ENCODE results near the gene CEP131. TPM values are rescaled to one million over a fixed set of nuclear protein-coding genes. Genes with fewer than 3 reads are reported as not detected.

Gene CEP131
- total RNA-seq, 1 donor from 2014 or later, result 26.2 TPM

DNA sequence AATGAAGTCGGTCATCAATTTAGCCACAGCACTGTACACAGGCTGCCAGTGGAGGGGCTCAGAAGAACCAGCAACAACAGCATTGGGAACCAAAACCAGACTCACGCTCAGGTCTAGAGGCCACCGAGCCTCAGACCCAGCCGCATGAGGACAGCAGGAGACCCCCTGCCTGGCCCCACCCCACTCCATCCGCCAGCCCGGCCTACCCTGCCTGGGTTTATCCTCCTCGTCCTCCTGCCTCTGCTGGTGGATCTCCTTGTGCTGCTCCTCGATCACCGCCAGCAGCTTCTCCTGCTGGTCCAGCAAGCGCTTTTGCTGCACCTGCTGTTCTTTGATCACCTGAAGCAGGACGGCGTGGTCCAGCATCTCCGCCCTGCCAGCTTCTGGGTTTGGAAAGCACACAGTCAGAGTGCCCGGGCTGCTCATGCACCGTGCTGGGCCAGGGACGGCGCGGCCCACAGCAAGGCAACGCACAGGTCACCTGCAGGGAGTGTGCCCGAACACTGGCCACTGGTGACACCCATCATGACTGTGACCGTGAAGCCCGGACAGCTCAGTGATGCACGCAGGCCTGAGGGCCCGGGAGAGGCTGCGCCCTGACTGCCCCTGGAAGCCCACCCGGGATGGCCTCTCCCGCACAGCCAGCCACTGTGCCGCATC is 24.0 kb upstream of the CEP131 start:
- Histone ChIP-seq H3K4me3 (ENCODE audit: low read depth, low read length) (no peak overlapping the region), H3K36me3 (ENCODE audit: control insufficient read depth, insufficient read depth, low read length) (peaks cover 2% of the 10 kb centered on the region), H3K27me3 (ENCODE audit: control insufficient read depth, insufficient read depth, low read length) (no peaks in the 10 kb centered on the region)
- TF ChIP-seq, protein P1, sequence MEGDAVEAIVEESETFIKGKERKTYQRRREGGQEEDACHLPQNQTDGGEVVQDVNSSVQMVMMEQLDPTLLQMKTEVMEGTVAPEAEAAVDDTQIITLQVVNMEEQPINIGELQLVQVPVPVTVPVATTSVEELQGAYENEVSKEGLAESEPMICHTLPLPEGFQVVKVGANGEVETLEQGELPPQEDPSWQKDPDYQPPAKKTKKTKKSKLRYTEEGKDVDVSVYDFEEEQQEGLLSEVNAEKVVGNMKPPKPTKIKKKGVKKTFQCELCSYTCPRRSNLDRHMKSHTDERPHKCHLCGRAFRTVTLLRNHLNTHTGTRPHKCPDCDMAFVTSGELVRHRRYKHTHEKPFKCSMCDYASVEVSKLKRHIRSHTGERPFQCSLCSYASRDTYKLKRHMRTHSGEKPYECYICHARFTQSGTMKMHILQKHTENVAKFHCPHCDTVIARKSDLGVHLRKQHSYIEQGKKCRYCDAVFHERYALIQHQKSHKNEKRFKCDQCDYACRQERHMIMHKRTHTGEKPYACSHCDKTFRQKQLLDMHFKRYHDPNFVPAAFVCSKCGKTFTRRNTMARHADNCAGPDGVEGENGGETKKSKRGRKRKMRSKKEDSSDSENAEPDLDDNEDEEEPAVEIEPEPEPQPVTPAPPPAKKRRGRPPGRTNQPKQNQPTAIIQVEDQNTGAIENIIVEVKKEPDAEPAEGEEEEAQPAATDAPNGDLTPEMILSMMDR (IDR thresholded peaks at IDR 0.05; ENCODE audit: insufficient read depth, low read length, poor library complexity, severe bottlenecking), result no peak
- no peak for DNase-seq (ENCODE audit: low read depth)

- peaks cover 2% of the 10 kb centered on the region for H3K36me3 ChIP-seq (ENCODE audit: control insufficient read depth, insufficient read depth, low read length)
- no peak overlapping the region for H3K4me3 ChIP-seq (ENCODE audit: low read depth, low read length)
- TF ChIP-seq, protein P1 (IDR thresholded peaks at IDR 0.05; ENCODE audit: insufficient read depth, low read length, poor library complexity, severe bottlenecking), result no peak
- H3K27me3 ChIP-seq (ENCODE audit: control insufficient read depth, insufficient read depth, low read length), result no peaks in the 10 kb centered on the region
- no peak for DNase-seq (ENCODE audit: low read depth)
These were observed 23.5 kb upstream of the CEP131 start for GRCh38 chr17:81246343-81246670.

- Histone ChIP-seq H3K27me3 (ENCODE audit: control insufficient read depth, insufficient read depth, low read length) (no peaks in the 10 kb centered on the region), H3K36me3 (ENCODE audit: control insufficient read depth, insufficient read depth, low read length) (peaks cover 2% of the 10 kb centered on the region), H3K4me3 (ENCODE audit: low read depth, low read length) (no peak overlapping the region)
- TF ChIP-seq, protein P1 (IDR thresholded peaks at IDR 0.05; ENCODE audit: insufficient read depth, low read length, poor library complexity, severe bottlenecking), result no peak
- no peak for DNase-seq (ENCODE audit: low read depth)
These were observed 23.0 kb upstream of the CEP131 start for GRCh38 chr17:81245665-81246342.

- TF ChIP-seq, protein P1 (IDR thresholded peaks at IDR 0.05; ENCODE audit: insufficient read depth, low read length, poor library complexity, severe bottlenecking), result no peak
- H3K4me3 ChIP-seq (ENCODE audit: low read depth, low read length), result no peak overlapping the region
- no peaks in the 10 kb centered on the region for H3K27me3 ChIP-seq (ENCODE audit: control insufficient read depth, insufficient read depth, low read length)
- H3K36me3 ChIP-seq (ENCODE audit: control insufficient read depth, insufficient read depth, low read length), result peaks cover 2% of the 10 kb centered on the region
- DNase-seq (ENCODE audit: low read depth), result peak; percentile 63
These were observed 22.4 kb upstream of the CEP131 start for GRCh38 chr17:81245024-81245664.

GRCh38 chr17:81244358-81245023 is 21.7 kb upstream of the CEP131 start:
- TF ChIP-seq, protein P1 (IDR thresholded peaks at IDR 0.05; ENCODE audit: insufficient read depth, low read length, poor library complexity, severe bottlenecking), result no peak
- no peak for DNase-seq (ENCODE audit: low read depth)
- H3K4me3 ChIP-seq (ENCODE audit: low read depth, low read length), result no peak overlapping the region
- H3K27me3 ChIP-seq (ENCODE audit: control insufficient read depth, insufficient read depth, low read length), result no peaks in the 10 kb centered on the region
- H3K36me3 ChIP-seq (ENCODE audit: control insufficient read depth, insufficient read depth, low read length), result peaks cover 2% of the 10 kb centered on the region
